Limb (tissue), 2 donors: ENCODE data around the gene HS6ST3.

Experiments used
- DNase-seq, 2 donors: peaks; one replicate each; pipeline ENCODE4 v3.0.0-alpha.2; 2016; ENCODE audit errors: extremely low spot score in 2 of 2

Gene HS6ST3

DNA sequence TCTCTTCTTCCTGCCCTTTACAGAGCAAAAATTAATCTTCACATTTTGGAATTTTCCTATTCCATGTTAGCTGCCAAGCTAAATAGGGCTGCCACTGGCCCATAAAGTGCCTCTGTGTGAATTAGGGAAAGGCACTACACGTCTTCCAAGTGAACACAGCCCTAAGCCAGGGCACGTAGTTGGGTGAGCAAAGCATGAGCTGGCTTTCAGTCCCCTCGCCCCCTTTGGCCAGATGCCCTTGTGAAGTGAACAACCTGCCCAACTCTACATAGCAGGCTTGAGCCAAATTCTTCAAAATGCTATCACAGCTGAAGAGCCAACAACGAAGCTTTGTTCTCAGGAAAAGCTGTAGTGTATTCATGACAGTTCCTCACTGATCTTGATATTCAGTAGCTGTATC is 691.2 kb downstream of the HS6ST3 start:
- peak in 1 of 2 donors; percentile 45 for DNase-seq

DNA sequence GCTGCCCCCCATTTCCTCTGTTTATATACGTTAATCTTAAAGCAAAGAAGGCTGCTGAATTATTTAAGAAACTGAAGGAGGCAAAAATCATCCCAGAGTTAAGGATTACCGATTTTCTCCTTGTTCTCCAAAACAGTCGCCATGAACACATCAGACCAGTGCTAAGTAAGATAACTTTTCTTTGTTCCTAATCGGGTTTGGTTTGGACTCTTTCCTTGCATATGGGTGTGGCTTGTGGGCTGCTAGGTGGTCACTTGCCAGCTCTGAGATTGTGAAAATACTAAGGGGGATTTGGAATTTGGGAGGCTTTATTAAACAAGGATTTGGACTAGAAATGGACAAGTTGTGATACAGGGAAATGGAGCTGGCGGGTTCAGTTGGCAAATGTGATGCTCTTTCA is 692.3 kb downstream of the HS6ST3 start:
- DNase-seq: no peak

DNA sequence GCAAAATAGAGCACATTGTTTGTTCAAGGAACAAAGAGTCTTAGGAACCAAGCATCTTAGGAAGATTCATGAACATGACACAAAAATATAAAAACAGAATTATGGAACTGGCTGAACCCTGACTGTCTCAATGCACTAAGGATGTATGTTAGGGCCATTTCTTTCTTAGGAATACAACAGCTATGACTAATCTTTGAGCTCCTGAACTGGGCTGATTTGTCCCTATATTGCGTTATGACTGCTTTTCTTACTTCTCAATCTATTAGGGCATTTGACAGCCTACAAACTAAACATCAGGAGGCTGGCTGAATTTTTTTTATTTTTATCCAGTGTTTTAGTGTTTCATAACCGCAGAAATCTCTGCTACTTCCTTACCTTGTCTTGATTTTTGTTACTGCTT is 693.1 kb downstream of the HS6ST3 start:
- DNase-seq: no peak

DNA sequence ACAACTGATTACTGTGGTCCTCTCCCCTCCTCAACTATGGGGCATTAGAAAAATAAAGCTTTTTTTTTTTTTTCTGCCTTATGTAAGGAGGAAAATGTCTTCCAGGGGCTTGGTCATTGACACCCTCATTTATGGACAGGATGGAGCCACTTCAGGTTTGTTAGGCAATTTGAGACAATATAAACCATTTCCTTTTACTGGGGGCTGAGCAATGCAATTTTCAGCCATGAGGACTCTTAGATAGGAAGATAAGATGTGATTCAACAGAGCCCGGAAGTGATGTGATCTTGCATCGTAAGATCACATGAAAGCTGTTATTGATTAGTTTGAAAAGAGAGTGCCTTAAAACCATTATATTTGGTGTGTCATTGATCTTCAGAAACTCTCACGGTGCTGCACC is 693.6 kb downstream of the HS6ST3 start:
- DNase-seq: no peak

DNA sequence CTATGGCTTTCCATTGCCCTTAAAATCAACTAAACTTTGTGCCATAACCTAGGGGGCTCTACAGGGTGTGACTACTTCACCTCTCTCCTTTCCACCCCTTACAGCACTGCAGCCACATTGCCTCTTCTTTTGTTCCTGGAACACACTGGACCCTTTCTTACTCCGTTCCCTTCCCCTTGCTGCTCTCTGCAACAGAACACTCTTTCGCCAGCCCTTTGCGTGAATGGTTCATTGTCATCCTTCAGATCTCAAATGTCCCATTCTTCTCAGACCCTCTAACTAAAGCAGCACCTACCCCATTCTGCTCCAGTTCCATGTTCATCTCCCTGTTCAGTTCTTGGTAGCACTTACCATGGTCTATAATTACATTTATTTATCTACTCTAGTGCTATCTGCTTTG is 696.1 kb downstream of the HS6ST3 start:
- no peak for DNase-seq

DNA sequence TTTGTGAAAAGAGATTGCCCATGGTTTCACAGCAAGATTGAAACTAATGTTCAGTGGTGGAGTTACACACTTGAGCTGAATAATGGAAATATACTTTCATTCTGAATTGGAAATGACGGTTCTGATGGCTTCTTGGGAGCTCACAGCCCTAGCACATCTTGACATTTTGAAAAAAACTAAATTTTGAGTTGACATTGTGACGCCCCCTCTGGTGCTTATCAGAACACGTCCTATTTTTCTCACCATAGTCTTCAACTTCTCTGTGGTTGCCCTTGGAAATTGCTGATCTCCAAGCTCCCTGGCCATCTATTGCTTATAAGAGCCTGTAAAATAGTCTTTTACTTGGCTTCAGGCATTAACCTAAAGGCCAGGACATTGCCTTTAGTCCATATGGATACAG is 702.3 kb downstream of the HS6ST3 start:
- DNase-seq: no peak

DNA sequence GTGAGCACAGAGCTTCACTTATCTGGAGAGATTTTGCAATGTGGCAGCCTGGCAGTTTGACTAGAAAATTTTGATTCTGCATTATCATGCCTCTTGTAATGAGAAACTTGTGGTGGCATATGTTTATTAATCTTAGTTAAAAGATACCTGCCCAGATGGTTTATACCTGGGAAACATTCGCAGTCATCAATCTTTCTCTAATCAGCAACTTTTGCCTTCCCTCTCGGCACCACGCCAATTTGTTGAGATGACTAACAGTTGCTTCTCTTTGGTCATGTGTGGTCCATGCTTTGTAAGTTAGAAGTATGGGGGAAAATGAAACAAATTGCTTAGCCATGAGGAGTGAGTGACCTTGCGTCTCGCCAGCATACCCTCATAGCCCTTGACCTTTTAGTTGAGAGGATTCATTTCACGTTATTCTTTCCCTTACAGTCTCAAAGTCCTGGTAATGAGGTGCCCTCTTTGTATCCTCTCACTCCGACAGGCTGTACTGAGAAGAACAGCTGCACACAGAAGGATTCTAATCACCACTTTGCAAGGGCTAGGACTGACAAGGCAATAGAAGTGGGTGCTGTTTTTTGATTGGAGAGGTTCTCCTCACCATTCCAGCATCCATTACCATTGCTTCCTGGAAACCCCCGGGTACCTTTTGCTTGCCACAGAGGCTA is 703.0 kb downstream of the HS6ST3 start:
- DNase-seq: no peak

DNA sequence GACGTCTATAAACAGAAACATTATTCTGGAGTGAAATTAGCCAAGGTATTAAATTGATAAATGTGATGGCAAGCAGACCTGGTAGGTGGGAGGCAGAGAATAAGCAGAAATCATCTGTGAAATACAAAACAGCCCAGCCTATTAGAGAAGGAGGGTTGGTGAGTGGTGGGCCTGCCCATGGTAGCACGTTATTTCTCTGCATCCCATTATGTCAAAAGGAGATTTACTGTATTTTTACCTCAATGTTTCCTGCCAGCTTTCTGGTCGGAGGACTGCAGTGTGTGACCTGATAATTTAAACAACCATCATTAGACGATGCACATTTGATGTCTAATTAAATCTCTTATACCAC is 703.5 kb downstream of the HS6ST3 start:
- DNase-seq: no peak

DNA sequence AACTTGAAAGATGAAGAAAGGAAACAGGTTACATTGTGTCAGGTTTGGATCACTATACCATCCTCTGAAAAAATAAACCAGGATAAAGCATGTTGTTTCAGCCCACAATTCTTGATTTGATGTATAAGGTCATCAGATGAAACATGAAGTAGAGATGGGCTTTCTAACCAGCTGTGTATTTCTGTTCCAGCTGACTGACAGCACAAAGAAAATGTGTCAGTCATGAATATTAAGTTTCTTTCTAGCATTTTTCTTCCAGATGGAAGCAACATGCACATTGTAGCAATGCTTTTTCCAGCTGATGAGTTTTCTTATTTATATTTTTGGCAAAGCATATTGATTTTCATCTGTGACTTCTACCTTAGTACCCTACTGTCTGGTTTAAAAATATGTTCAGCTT is 704.8 kb downstream of the HS6ST3 start:
- no peak for DNase-seq

DNA sequence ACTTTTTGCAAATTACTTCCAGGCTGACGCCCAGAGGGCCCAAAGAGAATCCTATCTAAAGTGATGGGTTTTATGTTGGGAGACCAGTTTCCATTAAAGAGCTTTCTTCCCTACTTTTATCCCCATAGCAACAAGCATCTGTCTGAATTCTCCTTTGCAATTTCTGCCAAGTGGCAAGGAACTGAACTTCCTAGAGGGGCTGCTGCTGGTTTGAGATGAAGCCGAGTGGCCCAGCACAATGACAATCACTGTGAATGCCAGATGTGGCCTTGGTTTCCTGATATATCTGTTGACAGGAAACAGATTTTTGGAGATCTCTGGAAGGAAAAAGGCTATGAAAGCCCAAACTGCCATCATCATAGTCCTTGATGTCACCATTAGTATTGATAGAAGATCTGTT is 705.8 kb downstream of the HS6ST3 start:
- no peak for DNase-seq

DNA sequence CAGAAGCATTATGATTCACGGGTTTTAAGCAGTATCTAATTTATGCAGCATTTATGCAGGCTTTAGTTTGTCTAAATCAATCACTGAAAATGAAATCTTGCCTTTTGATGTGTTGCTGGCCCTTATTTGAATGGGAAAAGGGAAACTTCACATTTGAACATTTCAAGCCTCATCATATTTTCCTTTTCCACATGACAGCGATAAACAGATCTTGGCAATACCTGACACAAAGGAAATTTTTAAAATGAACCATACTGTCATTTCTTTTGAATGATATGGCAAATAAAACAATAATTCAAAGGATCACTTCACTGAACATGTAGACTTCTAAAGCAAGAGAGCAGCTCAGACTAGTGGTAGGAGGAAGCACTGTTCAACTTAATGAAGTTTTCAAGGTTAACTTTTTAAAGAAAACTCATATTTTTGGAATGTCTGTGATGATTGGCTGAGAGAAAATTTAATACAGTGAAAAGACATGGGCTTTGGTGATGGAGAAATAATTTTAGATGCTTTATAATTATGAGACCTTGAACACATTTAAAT is 706.3 kb downstream of the HS6ST3 start:
- DNase-seq: no peak

DNA sequence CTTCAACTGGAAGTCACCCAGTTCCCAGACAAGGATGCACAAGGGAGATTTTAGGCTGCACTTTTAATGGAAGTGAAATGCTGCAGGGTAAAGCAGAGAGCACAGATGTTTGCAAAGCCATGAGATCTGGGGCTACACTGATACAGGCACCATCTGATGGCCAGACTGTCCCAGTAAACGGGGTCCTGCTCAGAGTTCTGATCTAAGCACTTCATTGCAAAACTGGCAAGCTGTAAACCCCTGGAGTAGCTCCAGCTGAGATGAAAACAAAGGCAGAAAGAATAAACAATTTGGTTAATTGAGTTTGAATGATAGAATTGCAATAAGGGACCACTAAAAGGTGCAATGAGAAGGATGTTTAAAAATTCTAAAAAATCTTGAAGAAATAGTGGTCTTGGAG is 707.2 kb downstream of the HS6ST3 start:
- no peak for DNase-seq

DNA sequence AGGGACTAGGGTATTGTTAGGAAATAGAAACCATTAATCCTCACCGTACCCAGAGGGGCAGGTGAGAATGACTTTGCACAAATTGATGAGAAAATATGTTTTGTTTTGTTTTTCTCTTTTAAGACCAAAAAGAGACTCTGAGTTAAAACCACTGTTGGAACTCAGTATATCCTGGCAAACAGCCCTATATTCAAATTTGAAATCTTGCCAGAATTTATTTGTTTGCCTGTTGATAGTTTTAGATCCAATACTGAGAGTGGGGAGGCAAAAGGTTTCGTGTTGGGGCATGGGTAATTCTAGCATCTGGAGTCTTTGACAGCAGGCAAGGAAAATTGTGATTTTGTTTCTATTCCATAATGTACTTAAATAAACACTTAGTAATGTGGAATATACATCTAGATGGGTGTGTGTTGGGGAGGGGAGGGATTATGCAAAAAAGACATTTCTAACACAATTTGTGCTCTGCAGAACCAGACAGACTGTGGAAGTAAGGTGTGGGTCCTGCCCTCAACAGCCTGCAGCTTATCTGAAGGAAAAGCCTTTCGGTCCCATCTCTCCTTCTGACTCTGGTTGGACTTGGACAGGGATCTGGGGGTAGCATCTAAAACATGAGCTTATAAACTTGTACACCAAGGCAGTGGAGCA is 713.7 kb downstream of the HS6ST3 start:
- no peak for DNase-seq

DNA sequence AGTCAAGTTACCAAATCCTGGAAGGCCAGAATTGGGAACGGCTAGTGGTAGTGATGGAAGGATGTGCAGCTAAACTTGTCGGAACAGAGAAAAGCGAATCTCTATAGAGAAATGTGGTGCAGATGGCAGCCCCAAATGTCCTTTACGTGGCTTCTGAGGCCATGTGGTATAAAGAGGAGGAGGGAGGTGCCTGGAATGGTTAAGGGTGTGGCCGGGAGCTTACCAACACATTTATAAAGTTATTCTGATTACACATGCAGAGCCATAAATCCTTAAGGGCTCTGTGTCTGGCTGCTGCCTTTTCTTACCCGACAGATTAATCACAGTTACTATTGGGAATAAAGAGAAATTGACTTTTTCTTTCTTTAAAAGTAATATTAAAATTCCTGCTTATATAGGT is 714.3 kb downstream of the HS6ST3 start:
- DNase-seq: no peak

DNA sequence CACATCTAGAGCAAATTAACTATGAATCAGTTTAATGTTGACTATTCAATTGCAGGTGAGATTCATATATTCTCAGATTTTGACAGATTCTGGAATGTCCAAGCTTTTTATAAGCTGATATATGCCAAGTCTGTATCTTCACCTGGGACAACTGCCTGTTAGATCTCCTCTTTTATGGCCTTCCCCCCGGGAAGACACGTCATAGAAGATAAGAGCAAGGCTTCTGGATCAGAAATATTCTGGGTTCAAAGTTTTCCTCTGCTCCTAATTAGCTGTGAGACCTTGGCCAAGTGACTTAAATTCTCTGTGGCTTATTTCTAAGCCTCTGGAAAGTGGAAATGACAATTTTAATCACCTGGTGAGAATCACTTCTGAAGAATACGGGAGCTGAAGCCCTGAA is 716.8 kb downstream of the HS6ST3 start:
- DNase-seq: no peak

DNA sequence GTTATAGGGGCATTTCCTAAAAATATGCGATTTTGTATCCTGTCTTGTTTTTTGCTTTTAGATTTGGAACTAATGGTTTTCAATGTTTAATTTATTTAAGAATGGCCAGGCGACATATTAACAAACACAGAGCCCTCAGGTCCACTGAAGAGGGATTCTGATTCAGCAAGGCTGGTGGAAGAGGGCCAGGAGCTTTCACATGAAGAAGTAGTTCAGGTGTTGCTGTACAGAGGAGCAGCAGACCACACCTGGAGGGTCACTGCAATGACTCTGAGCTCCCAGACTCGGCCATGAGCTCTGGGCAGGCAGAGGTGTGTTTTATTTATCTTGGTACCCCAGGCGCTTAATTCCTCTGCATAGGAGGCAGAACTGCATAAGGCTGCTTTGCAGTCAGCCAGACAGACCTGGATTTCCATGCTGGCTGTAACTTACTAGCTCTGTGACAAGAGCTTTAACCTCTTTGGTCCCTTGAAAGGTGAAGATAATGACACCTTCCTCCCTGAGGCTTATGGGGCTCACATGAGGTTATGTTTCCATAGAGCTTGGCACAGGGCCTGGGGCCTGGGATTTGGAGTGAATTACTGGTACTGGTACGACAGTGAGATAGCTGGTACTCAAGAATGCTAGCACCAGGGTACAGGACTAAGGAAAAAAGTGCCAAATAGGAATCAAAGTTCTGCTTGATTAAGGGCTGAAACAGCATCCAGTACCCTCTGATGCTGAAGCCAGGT is 719.6 kb downstream of the HS6ST3 start:
- DNase-seq: no peak

DNA sequence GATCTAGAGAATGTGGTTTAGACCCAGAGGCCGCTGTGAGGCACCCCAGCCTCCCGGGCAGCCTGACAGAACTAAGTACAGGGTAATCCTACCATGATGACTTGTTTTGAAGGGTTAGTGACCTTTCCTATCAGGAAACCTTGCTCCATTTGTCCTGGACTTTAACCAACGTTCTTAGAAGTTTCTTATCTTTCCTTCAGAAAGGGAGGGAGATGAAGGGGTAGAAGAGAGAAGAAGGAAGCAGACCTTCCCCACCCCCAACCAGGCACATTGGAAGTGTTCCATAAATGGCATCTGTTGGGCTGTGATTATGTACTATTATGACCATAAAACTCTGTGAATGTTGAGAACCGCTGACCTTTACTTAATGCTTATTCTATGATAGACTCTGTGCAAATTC is 720.2 kb downstream of the HS6ST3 start:
- no peak for DNase-seq

DNA sequence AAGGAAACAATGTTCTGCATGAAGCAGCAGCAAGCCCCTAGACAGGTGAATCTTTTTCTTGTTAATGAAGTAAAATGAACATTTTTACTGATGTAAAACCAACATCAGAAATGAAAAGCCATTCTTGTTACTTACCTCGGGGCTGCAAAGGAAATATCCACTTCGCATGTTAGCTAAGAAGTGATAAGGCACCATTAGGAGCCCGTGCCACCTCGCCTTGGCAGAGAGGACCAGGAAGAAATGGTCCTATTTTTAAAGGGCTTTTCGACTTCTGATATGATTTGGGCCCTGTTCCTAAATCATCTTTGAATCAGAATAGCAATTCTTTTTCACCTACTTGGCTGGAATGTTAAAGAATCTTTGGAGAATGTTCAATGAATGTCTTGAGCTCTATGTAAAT is 721.1 kb downstream of the HS6ST3 start:
- no peak for DNase-seq

DNA sequence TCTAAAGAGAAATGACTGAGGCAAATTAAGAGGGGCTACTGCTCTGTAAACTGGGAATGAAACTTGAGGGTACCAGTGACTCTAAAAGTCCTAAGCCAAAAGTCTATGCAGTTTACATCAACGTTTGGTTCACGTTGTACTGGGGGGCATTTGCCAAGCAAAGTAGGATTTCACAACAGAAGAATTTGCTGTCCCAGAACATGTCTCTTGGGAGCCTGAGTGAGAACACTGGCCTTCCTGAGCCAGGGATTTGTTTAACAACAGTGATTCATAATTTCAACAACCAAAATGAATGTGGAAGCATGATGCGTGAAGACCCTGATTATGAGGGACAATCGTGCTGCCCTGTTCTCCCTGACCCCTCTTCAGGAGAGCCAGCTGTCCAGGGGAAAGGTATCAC is 726.4 kb downstream of the HS6ST3 start:
- DNase-seq: no peak

DNA sequence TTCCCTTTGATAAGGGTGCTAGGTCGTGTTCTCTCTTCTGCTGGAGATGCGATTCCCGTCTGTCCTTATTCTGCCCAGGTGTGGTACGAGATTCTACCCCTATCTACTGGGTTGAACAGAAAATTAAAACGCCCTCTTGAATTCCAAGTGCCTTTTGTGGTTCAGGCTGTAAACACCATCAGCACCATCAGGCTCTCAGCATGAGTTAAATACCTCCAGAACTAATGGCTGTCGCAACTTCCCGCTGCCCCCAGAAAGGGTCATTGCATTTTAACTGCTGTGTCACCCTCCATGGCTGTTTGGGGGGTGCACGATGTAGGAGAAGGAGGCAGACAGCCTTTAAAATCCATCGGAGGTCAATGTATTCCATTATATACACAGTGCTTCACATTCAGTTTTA is 727.0 kb downstream of the HS6ST3 start:
- no peak for DNase-seq

DNA sequence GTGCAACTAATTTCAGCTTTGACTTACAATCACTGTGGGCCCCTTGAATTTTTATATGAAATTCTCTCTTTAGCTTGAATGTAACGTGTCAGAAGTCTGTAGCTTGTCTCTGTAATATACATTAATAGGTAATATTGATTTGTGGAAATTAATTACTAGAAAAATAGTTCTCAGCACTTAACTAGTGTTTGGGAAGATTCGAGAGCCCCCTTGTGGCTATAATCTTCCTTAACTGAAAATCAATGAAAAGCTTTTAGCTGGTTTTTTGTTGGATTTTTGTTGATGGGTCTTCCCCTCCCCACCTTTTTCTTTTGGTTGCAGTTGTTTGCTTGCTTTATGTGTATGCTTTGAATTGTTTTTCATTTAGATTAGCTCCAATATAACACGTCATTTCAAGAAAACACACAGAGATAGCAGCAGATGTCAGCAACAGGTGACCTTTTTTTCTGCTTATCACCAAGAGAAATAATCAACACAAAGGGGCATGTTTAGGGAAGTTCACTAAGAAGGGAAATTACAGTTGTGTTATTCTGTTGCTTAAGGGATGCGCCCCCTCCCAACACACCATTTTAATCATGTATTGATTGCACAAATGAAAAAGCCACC is 727.5 kb downstream of the HS6ST3 start:
- DNase-seq: no peak

DNA sequence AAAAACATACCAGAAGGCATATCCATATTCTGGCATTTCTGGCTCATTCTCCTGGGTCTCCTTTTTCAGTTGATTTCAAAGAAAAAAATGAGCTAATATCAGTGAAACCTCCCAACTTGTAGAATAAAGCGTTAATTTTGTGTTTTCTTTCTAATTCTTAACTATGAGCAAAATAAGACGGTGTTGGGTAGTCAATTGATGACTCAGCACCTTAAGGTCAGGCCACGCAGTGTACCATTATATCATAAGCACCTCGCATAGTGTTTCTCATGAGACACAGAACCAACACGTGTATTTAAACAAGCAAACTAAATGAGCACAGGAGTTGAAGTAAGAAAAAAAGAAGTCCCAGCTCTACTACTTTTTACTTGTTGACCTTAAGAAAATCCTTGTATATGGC is 729.5 kb downstream of the HS6ST3 start:
- DNase-seq: no peak
